OCI-LY7 (cell line): ENCODE measurements around the gene CPT1A. TPM values are rescaled to one million over a fixed set of nuclear protein-coding genes. Genes with fewer than 3 reads are reported as not detected.

Source experiments
- BruUV-seq: library from RNA; stranded (reverse); fragments of 400-500 nt; replicated peaks from 2 replicates; lab custom pipeline; 2021; lab: Mats Ljungman, UMichigan
- CTCF ChIA-PET: fragments of 300-600 bp; sonication (Branson Sonifier 250); formaldehyde crosslinking; loops from one replicate; lab custom pipeline; 2022; ENCODE audit warnings: antibody characterized with exemption; ENCODE audit not compliant: unreplicated experiment; lab: Charles Lee
- POLR2A ChIA-PET: fragments of 300-600 bp; sonication (Branson Sonifier 250); formaldehyde crosslinking; loops from one replicate; lab custom pipeline; 2022; ENCODE audit warnings: antibody characterized with exemption; lab: Charles Lee
- DNase-seq: peaks from one replicate; pipeline ENCODE4 v3.0.0-alpha.2; 2015; ENCODE audit warnings: low spot score
- H2AFZ ChIP-seq: fragments of 200-600 bp; sonication (generic), shearing (Covaris generic); 2 replicates; pipeline ENCODE4 v1.6.1; 2014; ENCODE audit warnings: mild to moderate bottlenecking, antibody characterized with exemption, low read length, moderate library complexity
- H3K27ac ChIP-seq: fragments of 200-600 bp; sonication (generic); 2 replicates; pipeline ENCODE4 v1.5.1; 2014; ENCODE audit warnings: mixed run types, low read depth, mild to moderate bottlenecking, moderate library complexity, low read length, inconsistent platforms; ENCODE audit not compliant: poor library complexity, severe bottlenecking
- H3K36me3 ChIP-seq: fragments of 200-600 bp; sonication (generic); 2 replicates; pipeline ENCODE4 v1.6.1; 2014; ENCODE audit warnings: mild to moderate bottlenecking, antibody characterized with exemption, low read length, moderate library complexity, mixed read lengths; ENCODE audit not compliant: insufficient read depth
- H3K4me1 ChIP-seq: fragments of 200-600 bp; sonication (generic); 2 replicates; pipeline ENCODE4 v1.5.1; 2014; ENCODE audit warnings: mild to moderate bottlenecking, low read length; ENCODE audit not compliant: insufficient read depth, poor library complexity, severe bottlenecking
- H3K4me2 ChIP-seq: fragments of 200-600 bp; sonication (generic); 2 replicates; pipeline ENCODE4 v1.6.1; 2014; ENCODE audit warnings: mild to moderate bottlenecking, low read length
- H3K4me3 ChIP-seq: fragments of 200-600 bp; sonication (generic); 2 replicates; pipeline ENCODE4 v1.5.1; 2014; ENCODE audit warnings: mild to moderate bottlenecking, low read depth, low read length; ENCODE audit not compliant: poor library complexity, severe bottlenecking
- H3K79me2 ChIP-seq: fragments of 200-600 bp; sonication (generic); 2 replicates; pipeline ENCODE4 v1.6.1; 2016; ENCODE audit warnings: low read depth, mild to moderate bottlenecking, low read length, moderate library complexity, mixed read lengths; ENCODE audit not compliant: insufficient read depth
- H3K9me2 ChIP-seq: fragments of 200-600 bp; sonication (generic); 2 replicates; pipeline ENCODE4 v1.6.1; 2016; ENCODE audit warnings: mild to moderate bottlenecking, low read length, mixed read lengths; ENCODE audit not compliant: insufficient read depth
- H3K9me3 ChIP-seq: fragments of 200-600 bp; sonication (generic); 2 replicates; pipeline ENCODE4 v1.6.1; 2014; ENCODE audit warnings: mild to moderate bottlenecking, mixed run types, low read length, mixed read lengths
- H4K20me1 ChIP-seq: fragments of 200-600 bp; sonication (generic); 2 replicates; pipeline ENCODE4 v1.6.1; 2014; ENCODE audit warnings: mild to moderate bottlenecking, antibody characterized with exemption, low read length, moderate library complexity, mixed read lengths; ENCODE audit not compliant: insufficient read depth
- EZH2phosphoT487 ChIP-seq: fragments of 200-600 bp; sonication (generic); IDR thresholded peaks from 2 replicates; pipeline ENCODE4 v1.6.1; 2018; ENCODE audit warnings: low read depth, borderline replicate concordance, mild to moderate bottlenecking, mixed run types, antibody characterized with exemption, low read length, moderate library complexity, mixed read lengths
- intact Hi-C: fragments of 100-400 bp; cut with micrococcal nuclease; formaldehyde crosslinking; loops from one replicate; pipeline ENCODE4 v1.10.0; 2022; ENCODE audit not compliant: unreplicated experiment
- total RNA-seq, 2 experiments: library from RNA; depleted of rRNA in 1 of 2; stranded (reverse); fragments of >200 nt in 1 of 2; shearing (Covaris generic) in 1 of 2; gene quantifications; 2 replicates each; pipeline ENCODE4 v1.2.3, GENCODE V29; 2014 to 2022
- TF ChIP-seq, protein P1 (sequence below): fragments of 200-600 bp; sonication (generic); conservative IDR thresholded peaks from 2 replicates; pipeline ENCODE4 v1.5.1; 2014; ENCODE audit warnings: mild to moderate bottlenecking, antibody characterized with exemption, low read length, moderate library complexity, mixed read lengths

CPT1A gene
- total RNA-seq, 2 experiments from 2014 or later, result 7.0 to 17.2 TPM

DNA sequence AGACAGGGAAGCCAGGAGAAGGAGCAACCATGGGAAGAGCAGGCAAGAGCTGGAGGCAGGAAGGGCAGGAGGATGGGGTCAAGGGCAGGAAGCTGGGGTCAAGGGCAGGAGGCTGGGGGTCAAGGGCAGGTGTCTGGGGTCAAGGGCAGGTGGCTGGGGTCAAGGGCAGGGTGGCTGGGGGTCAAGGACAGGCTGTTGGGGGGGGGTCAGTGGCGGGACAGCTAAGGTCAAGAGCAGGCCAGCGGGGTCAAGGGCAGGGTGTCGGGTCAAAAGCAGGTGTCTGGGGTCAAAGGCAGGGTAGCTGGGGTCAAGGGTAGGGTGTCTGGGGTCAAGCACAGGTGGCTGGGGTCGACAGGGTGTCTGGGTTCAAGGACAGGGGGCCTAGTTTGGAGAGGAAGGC lies 24.2 kb downstream of the CPT1A start:
- Histone ChIP-seq H3K4me3 (no peak overlapping the region), H2AFZ (no peak overlapping the region), H3K9me2 (no peaks in the 10 kb centered on the region), H3K27ac (no peak overlapping the region), H3K79me2 (no peaks in the 10 kb centered on the region), H4K20me1 (no peaks in the 10 kb centered on the region), H3K36me3 (no peaks in the 10 kb centered on the region), H3K4me2 (no peak overlapping the region), H3K4me1 (no peaks in the 10 kb centered on the region), H3K9me3 (no peaks in the 10 kb centered on the region)
- TF ChIP-seq EZH2phosphoT487, result no peak
- TF ChIP-seq, protein P1, sequence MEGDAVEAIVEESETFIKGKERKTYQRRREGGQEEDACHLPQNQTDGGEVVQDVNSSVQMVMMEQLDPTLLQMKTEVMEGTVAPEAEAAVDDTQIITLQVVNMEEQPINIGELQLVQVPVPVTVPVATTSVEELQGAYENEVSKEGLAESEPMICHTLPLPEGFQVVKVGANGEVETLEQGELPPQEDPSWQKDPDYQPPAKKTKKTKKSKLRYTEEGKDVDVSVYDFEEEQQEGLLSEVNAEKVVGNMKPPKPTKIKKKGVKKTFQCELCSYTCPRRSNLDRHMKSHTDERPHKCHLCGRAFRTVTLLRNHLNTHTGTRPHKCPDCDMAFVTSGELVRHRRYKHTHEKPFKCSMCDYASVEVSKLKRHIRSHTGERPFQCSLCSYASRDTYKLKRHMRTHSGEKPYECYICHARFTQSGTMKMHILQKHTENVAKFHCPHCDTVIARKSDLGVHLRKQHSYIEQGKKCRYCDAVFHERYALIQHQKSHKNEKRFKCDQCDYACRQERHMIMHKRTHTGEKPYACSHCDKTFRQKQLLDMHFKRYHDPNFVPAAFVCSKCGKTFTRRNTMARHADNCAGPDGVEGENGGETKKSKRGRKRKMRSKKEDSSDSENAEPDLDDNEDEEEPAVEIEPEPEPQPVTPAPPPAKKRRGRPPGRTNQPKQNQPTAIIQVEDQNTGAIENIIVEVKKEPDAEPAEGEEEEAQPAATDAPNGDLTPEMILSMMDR, result no peak
- DNase-seq, result no peak
- no TSS peak for BruUV-seq
- CTCF ChIA-PET, result no interaction called here
- intact Hi-C loops, result no loop called here
- POLR2A ChIA-PET, result no interaction called here

DNA sequence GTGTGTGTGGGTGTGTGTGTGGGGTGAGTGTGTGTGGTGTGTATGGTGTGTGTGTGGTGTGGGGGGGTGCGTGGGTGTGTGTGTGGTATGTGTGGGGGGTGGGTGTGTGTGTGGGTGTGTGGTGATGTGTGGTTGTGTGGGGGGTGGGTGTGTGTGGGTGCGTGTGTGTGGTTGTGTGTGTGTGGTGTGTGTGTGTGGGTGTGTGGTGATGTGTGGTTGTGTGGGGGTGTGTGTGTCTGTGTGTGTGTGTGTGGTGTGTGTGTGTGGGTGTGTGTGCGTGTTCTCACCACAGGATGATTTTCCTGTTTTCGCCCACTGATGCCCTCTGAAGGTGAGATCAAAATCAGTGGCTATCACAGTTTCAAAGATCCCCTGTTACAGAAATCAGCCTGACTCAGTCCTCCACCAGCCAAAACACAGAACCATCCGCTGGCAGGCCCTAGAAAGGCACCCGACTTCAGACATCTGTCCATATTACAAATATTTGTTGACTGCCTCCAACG lies 24.7 kb downstream of the CPT1A start:
- no peak overlapping the region for H3K27ac ChIP-seq
- CTCF ChIA-PET, result no interaction called here
- POLR2A ChIA-PET, result no interaction called here
- H3K79me2 ChIP-seq, result no peaks in the 10 kb centered on the region
- H3K4me3 ChIP-seq, result no peak overlapping the region
- no peaks in the 10 kb centered on the region for H3K4me1 ChIP-seq
- TF ChIP-seq EZH2phosphoT487, result no peak
- TF ChIP-seq, protein P1, result no peak
- H4K20me1 ChIP-seq, result no peaks in the 10 kb centered on the region
- H3K4me2 ChIP-seq, result no peak overlapping the region
- no peaks in the 10 kb centered on the region for H3K36me3 ChIP-seq
- no TSS peak for BruUV-seq
- H3K9me2 ChIP-seq, result no peaks in the 10 kb centered on the region
- no peak for DNase-seq
- H2AFZ ChIP-seq, result no peak overlapping the region
- intact Hi-C loops, result no loop called here
- H3K9me3 ChIP-seq, result no peaks in the 10 kb centered on the region

DNA sequence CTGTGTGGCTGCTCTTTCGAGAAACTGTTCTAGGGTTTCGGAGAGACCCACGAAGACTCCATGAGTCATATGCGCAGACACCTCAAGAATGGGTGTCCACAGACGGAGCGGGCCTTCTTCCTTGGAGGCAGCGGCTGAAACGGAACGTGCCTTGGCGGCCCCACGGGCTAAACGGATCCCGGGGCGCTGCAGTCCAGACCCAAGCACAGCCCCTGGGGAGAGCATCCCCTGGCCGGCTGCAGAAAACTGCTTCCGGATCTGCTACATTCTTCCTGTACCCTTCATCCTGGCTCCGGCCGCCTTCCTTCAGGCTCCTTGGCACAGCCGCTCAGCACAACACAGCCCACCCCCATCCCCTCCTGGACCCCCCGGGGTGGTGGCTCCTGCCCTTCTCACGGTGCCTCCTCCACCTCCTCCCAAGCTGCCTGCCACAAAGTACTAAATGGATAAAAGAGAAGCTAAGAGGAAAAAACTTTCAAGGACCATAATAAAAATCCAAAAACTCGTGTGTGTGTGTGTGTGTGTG lies 25.4 kb downstream of the CPT1A start:
- CTCF ChIA-PET, result no interaction called here
- no TSS peak for BruUV-seq
- Histone ChIP-seq H3K79me2 (no peaks in the 10 kb centered on the region), H3K9me2 (no peaks in the 10 kb centered on the region), H3K4me3 (no peak overlapping the region), H2AFZ (no peak overlapping the region), H3K4me2 (no peak overlapping the region), H3K36me3 (no peaks in the 10 kb centered on the region), H4K20me1 (no peaks in the 10 kb centered on the region), H3K4me1 (no peaks in the 10 kb centered on the region), H3K9me3 (no peaks in the 10 kb centered on the region), H3K27ac (no peak overlapping the region)
- no peak for DNase-seq
- POLR2A ChIA-PET, result no interaction called here
- intact Hi-C loops, result no loop called here
- TF ChIP-seq, protein P1, result no peak
- no peak for TF ChIP-seq EZH2phosphoT487
